Liver (tissue), 9 donors: Measurements from ENCODE around the gene CDKN1B. TPM values are rescaled to one million over a fixed set of nuclear protein-coding genes. Genes with fewer than 3 reads are reported as not detected.

Experiments used
- DNase-seq: peaks from one replicate; pipeline ENCODE4 v3.0.0-alpha.2; 2017; ENCODE audit warnings: low spot score
- H3K27ac ChIP-seq, 2 donors: one replicate each; pipeline ENCODE4 v1.7.0; 2013; ENCODE audit warnings: inconsistent platforms in 2 of 2, low read length in 2 of 2, control low read depth in 1 of 2, low read depth in 1 of 2, mild to moderate bottlenecking in 1 of 2
- H3K27me3 ChIP-seq, 4 donors: one replicate each; pipeline versions ENCODE4 v1.6.1 to v1.7.0; 2013; ENCODE audit warnings: low read length in 3 of 4, inconsistent platforms in 1 of 4, mild to moderate bottlenecking in 1 of 4, moderate library complexity in 1 of 4; ENCODE audit not compliant: control insufficient read depth in 4 of 4, insufficient read depth in 4 of 4
- H3K36me3 ChIP-seq, 4 donors: one replicate each; pipeline versions ENCODE4 v1.6.1 to v1.7.0; 2013; ENCODE audit warnings: low read length in 3 of 4, mild to moderate bottlenecking in 3 of 4, low read depth in 1 of 4, moderate library complexity in 1 of 4; ENCODE audit not compliant: control insufficient read depth in 4 of 4, insufficient read depth in 3 of 4
- H3K4me1 ChIP-seq, 4 donors: one replicate each; pipeline versions ENCODE4 v1.6.1 to v1.7.0; 2013; ENCODE audit warnings: low read length in 3 of 4, mild to moderate bottlenecking in 3 of 4, moderate library complexity in 1 of 4; ENCODE audit not compliant: control insufficient read depth in 4 of 4, insufficient read depth in 4 of 4
- H3K4me3 ChIP-seq, 3 donors: one replicate each; pipeline versions ENCODE4 v1.6.1 to v1.7.0; 2013; ENCODE audit warnings: low read length in 3 of 3, control low read depth in 1 of 3, low read depth in 1 of 3, mild to moderate bottlenecking in 1 of 3
- H3K9ac ChIP-seq, 2 donors: one replicate each; pipeline ENCODE4 v1.7.0; 2013; ENCODE audit warnings: low read length in 2 of 2, mild to moderate bottlenecking in 2 of 2, moderate library complexity in 2 of 2, control low read depth in 1 of 2, low read depth in 1 of 2
- H3K9me3 ChIP-seq, 4 donors: one replicate each; pipeline versions ENCODE4 v1.6.1 to v1.7.0; 2013; ENCODE audit warnings: low read length in 3 of 4; ENCODE audit not compliant: control insufficient read depth in 4 of 4
- ATF3 ChIP-seq: IDR thresholded peaks from 2 replicates; pipeline ENCODE4 v1.6.1; 2016; ENCODE audit warnings: antibody characterized with exemption
- CTCF ChIP-seq: fragments of 150-350 bp; IDR thresholded peaks from 2 replicates; pipeline ENCODE4 v1.5.1; 2017; ENCODE audit warnings: improper control_type of control experiment, low read depth, low read length; ENCODE audit not compliant: missing input control
- FOXA2 ChIP-seq: IDR thresholded peaks from 2 replicates; pipeline ENCODE4 v1.6.1; 2016; ENCODE audit warnings: antibody characterized with exemption
- HNF4G ChIP-seq: IDR thresholded peaks from 2 replicates; pipeline ENCODE4 v1.6.1; 2016; ENCODE audit warnings: antibody characterized with exemption
- JUND ChIP-seq, 2 donors: IDR thresholded peaks; 2 replicates each; pipeline ENCODE4 v1.6.1; 2016; ENCODE audit warnings: antibody characterized with exemption in 2 of 2
- SP1 ChIP-seq: IDR thresholded peaks from 2 replicates; pipeline ENCODE4 v1.6.1; 2018; ENCODE audit warnings: antibody characterized with exemption, mild to moderate bottlenecking
- TAF1 ChIP-seq: conservative IDR thresholded peaks from 2 replicates; pipeline ENCODE4 v1.6.1; 2016; ENCODE audit warnings: antibody characterized with exemption, mild to moderate bottlenecking
- WGBS: extraction: QIAGEN DNeasy Blood & Tissue Kit; methylation state at CpG from one replicate; pipeline ENCODE4 v1.1.7; 2013; 5-methylcytosine and 5-hydroxymethylcytosine counted together
- polyA plus RNA-seq, 2 donors: library from polyadenylated mRNA; stranded (reverse) in 1 of 2; unstranded in 1 of 2; fragments of 200-250 nt in 1 of 2; fragments of >200 nt in 1 of 2; fragmentation: Nextera tagmentation in 1 of 2; extraction: Ambion mirVana in 1 of 2; gene quantifications; one replicate each; pipeline versions ENCODE4 v1.2.1 to v1.2.3, GENCODE V29; 2013 to 2015
- total RNA-seq, 2 donors: library from RNA; depleted of rRNA; stranded (reverse); fragments of >200 nt; gene quantifications; one replicate each; pipeline ENCODE4 v1.2.3, GENCODE V29; 2014
- TF ChIP-seq, protein P1 (sequence below): IDR thresholded peaks from 2 replicates; pipeline ENCODE4 v1.6.1; 2016; ENCODE audit warnings: antibody characterized with exemption, mild to moderate bottlenecking
- donor health status: healthy.
- donor health status: healthy.
- donor health status: healthy.
- donor health status: healthy.
- donor health status: healthy.

Gene CDKN1B
- total and polyA plus RNA-seq, 4 donors: 7.8 to 67.5 (median 22.5) TPM

DNA sequence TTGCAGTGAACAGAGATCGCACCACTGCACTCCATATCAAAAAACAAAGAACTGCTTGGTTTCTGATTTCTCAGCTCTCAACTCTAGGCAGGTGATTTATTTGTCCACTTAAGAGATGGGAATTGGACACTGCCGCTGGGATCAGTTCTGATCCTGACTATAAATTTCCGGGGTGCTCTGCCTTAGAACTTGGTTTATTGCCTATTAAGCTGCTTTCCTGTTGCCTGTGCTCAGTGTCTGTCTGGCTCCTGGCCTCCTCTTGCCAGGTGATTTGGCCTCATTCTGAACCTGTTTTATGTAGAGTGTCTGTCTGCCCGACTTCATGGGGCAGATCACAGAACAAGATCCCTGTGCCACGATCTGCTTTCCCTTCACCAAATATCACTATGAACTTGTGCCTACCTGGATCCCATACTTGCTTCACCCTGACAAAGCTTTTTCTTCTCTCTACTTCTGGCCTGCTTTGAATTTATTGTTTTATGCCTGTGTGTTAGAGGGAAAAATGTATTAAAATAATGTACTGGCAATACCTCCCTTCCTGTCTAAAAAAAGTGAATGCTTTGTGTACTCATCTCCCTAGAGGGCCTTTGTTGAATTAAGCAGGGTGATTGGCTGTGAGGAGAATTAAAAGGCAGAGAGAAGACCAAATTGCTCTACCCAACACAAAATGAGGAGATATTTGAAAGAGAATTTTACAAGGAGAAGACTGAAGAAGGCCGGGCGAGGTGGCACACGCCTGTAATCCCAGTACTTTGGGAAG lies 27.6 kb downstream of the CDKN1B start (continued):
- TF ChIP-seq ATF3 (no peak), JUND (IDR thresholded peaks at IDR 0.05) (no peak), TAF1 (no peak), CTCF (no peak)

DNA sequence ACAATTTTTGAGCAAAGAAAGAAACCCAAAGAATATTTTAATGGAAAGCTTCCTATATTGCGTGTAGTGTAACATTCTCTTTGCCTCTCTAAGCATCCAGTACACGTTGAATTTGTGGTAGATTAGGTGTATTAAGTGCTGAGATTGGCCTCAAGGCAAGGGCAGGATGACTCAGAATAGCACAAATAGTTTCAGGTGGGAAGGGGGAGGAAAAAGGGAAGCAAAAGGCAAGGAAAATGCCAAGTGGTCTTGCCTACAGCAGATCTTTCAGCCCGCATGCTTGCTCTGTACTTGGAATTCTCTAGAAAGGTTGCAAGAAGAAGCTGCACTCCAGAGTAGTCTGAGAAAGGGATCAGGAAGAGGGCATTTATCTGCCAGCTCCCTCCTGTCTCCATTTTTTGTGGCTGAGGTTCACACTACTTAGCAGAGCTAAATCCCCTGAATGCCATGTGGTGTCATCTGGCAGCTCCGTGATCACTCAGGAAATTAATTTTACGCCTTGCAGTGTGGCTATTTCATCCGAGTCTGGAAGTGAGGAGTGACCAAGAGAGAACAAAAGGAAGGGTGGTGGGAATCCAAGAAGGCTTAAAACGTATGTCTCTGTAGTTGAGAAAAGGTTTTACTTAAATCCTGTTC lies 28.5 kb downstream of the CDKN1B start:
- H3K4me3 ChIP-seq: no peak overlapping the region
- H3K9me3 ChIP-seq: no peaks in the 10 kb centered on the region
- no peaks in the 10 kb centered on the region for H3K27me3 ChIP-seq
- H3K4me1 ChIP-seq: no peaks in the 10 kb centered on the region
- WGBS: 88% methylated on average over 7 of the region's 7 CpGs
- no peak for DNase-seq
- H3K36me3 ChIP-seq: no peaks in the 10 kb centered on the region
- no peak overlapping the region for H3K27ac ChIP-seq
- no peak for TF ChIP-seq HNF4G
- H3K9ac ChIP-seq: no peak overlapping the region

- TF ChIP-seq FOXA2 (no peak), HNF4G (no peak)
- Histone ChIP-seq H3K9ac (no peak overlapping the region), H3K27ac (no peak overlapping the region), H3K4me3 (no peak overlapping the region), H3K4me1 (no peaks in the 10 kb centered on the region), H3K27me3 (no peaks in the 10 kb centered on the region), H3K36me3 (no peaks in the 10 kb centered on the region), H3K9me3 (no peaks in the 10 kb centered on the region)
- WGBS: 86% methylated on average over 3 of the region's 3 CpGs
- DNase-seq: no peak
These were observed 30.1 kb downstream of the CDKN1B start for GRCh38 chr12:12747278-12747677.

- DNase-seq: no peak
- H3K27ac ChIP-seq: no peak overlapping the region
- no peaks in the 10 kb centered on the region for H3K36me3 ChIP-seq
- H3K4me3 ChIP-seq: no peak overlapping the region
- WGBS: 73% methylated on average over 3 of the region's 3 CpGs
- TF ChIP-seq TAF1 (no peak), SP1 (no peak)
- TF ChIP-seq, protein P1, sequence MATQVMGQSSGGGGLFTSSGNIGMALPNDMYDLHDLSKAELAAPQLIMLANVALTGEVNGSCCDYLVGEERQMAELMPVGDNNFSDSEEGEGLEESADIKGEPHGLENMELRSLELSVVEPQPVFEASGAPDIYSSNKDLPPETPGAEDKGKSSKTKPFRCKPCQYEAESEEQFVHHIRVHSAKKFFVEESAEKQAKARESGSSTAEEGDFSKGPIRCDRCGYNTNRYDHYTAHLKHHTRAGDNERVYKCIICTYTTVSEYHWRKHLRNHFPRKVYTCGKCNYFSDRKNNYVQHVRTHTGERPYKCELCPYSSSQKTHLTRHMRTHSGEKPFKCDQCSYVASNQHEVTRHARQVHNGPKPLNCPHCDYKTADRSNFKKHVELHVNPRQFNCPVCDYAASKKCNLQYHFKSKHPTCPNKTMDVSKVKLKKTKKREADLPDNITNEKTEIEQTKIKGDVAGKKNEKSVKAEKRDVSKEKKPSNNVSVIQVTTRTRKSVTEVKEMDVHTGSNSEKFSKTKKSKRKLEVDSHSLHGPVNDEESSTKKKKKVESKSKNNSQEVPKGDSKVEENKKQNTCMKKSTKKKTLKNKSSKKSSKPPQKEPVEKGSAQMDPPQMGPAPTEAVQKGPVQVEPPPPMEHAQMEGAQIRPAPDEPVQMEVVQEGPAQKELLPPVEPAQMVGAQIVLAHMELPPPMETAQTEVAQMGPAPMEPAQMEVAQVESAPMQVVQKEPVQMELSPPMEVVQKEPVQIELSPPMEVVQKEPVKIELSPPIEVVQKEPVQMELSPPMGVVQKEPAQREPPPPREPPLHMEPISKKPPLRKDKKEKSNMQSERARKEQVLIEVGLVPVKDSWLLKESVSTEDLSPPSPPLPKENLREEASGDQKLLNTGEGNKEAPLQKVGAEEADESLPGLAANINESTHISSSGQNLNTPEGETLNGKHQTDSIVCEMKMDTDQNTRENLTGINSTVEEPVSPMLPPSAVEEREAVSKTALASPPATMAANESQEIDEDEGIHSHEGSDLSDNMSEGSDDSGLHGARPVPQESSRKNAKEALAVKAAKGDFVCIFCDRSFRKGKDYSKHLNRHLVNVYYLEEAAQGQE: no peak
- H3K9ac ChIP-seq: no peak overlapping the region
- H3K27me3 ChIP-seq: no peaks in the 10 kb centered on the region
- H3K4me1 ChIP-seq: no peaks in the 10 kb centered on the region
- H3K9me3 ChIP-seq: no peaks in the 10 kb centered on the region
These were observed 30.9 kb downstream of the CDKN1B start for GRCh38 chr12:12748044-12748443.
